Activated CD4-positive, alpha-beta T cell treated with anti-CD3 and anti-CD28 coated beads, Interleukin-10, Interleukin-2, amounts not matched to agents 100 ng/mL and 50 ng/mL, durations not matched to agents 16 hours and 8 hours (primary cell): Measurements from ENCODE around the gene TMPRSS13.
"Not testable (repeated sequence)": the region's sequence is repeated elsewhere in the genome, so short reads cannot be mapped to it uniquely, and the experiment has no call there.

ENCODE experiments used
- DNase-seq: peaks from one replicate; pipeline ENCODE4 v3.0.0-alpha.2; 2020

Gene TMPRSS13

GRCh38 chr11:117870103-117870952 lies 58.9 kb downstream of the TMPRSS13 start:
- no peak for DNase-seq

GRCh38 chr11:117869604-117870003 lies 59.6 kb downstream of the TMPRSS13 start:
- DNase-seq: no peak

- no peak for DNase-seq
Observed at GRCh38 chr11:117868815-117869561, 60.2 kb downstream of the TMPRSS13 start.

- DNase-seq: no peak
Observed at GRCh38 chr11:117868088-117868487, 61.1 kb downstream of the TMPRSS13 start.

GRCh38 chr11:117866526-117866925 lies 62.7 kb downstream of the TMPRSS13 start:
- DNase-seq: no peak

GRCh38 chr11:117865546-117865945 lies 63.7 kb downstream of the TMPRSS13 start:
- not testable (repeated sequence) for DNase-seq

- no peak for DNase-seq
Observed at GRCh38 chr11:117863383-117863782, 65.8 kb downstream of the TMPRSS13 start.

GRCh38 chr11:117862753-117863152 lies 66.4 kb downstream of the TMPRSS13 start:
- DNase-seq: no peak

GRCh38 chr11:117862019-117862725 lies 67.0 kb downstream of the TMPRSS13 start:
- DNase-seq: no peak

- no peak for DNase-seq
Observed at GRCh38 chr11:117861151-117862018, 67.8 kb downstream of the TMPRSS13 start.

GRCh38 chr11:117860139-117860538 lies 69.1 kb downstream of the TMPRSS13 start:
- DNase-seq: no peak

GRCh38 chr11:117859488-117860112 lies 69.6 kb downstream of the TMPRSS13 start:
- no peak for DNase-seq

GRCh38 chr11:117859061-117859460 lies 70.1 kb downstream of the TMPRSS13 start:
- no peak for DNase-seq

GRCh38 chr11:117857734-117858414 lies 71.3 kb downstream of the TMPRSS13 start:
- DNase-seq: no peak

- no peak for DNase-seq
Observed at GRCh38 chr11:117855912-117856651, 73.1 kb downstream of the TMPRSS13 start.

GRCh38 chr11:117855186-117855845 lies 73.9 kb downstream of the TMPRSS13 start:
- no peak for DNase-seq

GRCh38 chr11:117852309-117852708 lies 76.9 kb downstream of the TMPRSS13 start:
- no peak for DNase-seq

- DNase-seq: no peak
Observed at GRCh38 chr11:117851852-117852251, 77.3 kb downstream of the TMPRSS13 start.

GRCh38 chr11:117851106-117851505 lies 78.1 kb downstream of the TMPRSS13 start:
- no peak for DNase-seq
